Measurements from ENCODE around the gene CD46.

Gene CD46

GRCh38 chr1:207831517-207832327, 79.9 kb downstream of the CD46 start:
- no peak overlapping the region for H3K4me3 ChIP-seq (ENCODE audit: insufficient read depth, low read length, poor library complexity, severe bottlenecking)

GRCh38 chr1:207832796-207833195, 80.9 kb downstream of the CD46 start:
- TF ChIP-seq EZH2phosphoT487 (conservative IDR thresholded peaks at IDR 0.05; ENCODE audit: low read length) (no peak), CTCF (IDR thresholded peaks at IDR 0.05; ENCODE audit: insufficient read depth, low read length, poor library complexity, severe bottlenecking) (no peak)
- Histone ChIP-seq H2AFZ (ENCODE audit: low read depth, low read length, severe bottlenecking) (no peak overlapping the region), H3K9ac (ENCODE audit: low read length) (no peak overlapping the region), H3K9me3 (ENCODE audit: insufficient read depth, low read length) (no peaks in the 10 kb centered on the region), H3K36me3 (ENCODE audit: low read length) (no peaks in the 10 kb centered on the region), H3K27me3 (ENCODE audit: low read length) (no peaks in the 10 kb centered on the region), H3K4me3 (ENCODE audit: insufficient read depth, low read length, poor library complexity, severe bottlenecking) (no peak overlapping the region), H3F3A (ENCODE audit: insufficient read depth) (no peaks in the 10 kb centered on the region), H4K20me1 (ENCODE audit: low read depth, low read length) (no peaks in the 10 kb centered on the region), H3K79me2 (ENCODE audit: insufficient read depth, low read length) (no peaks in the 10 kb centered on the region), H3K27ac (ENCODE audit: low read depth, low read length) (no peak overlapping the region), H3K4me2 (ENCODE audit: low read depth, low read length, poor library complexity, severe bottlenecking) (no peak overlapping the region), H3K9me2 (replicated peaks; ENCODE audit: insufficient read depth, low read length) (no peaks in the 10 kb centered on the region)

More at GRCh38 chr1:207831517-207832327, 79.9 kb downstream of the CD46 start:
- H3K36me3 ChIP-seq (ENCODE audit: low read length): no peaks in the 10 kb centered on the region
- no peaks in the 10 kb centered on the region for H3K27me3 ChIP-seq (ENCODE audit: low read length)
- no peaks in the 10 kb centered on the region for H3K79me2 ChIP-seq (ENCODE audit: insufficient read depth, low read length)
- H3K9me3 ChIP-seq (ENCODE audit: insufficient read depth, low read length): no peaks in the 10 kb centered on the region
- H3F3A ChIP-seq (ENCODE audit: insufficient read depth): no peaks in the 10 kb centered on the region
- TF ChIP-seq EZH2phosphoT487 (conservative IDR thresholded peaks at IDR 0.05; ENCODE audit: low read length) (no peak), CTCF (IDR thresholded peaks at IDR 0.05; ENCODE audit: insufficient read depth, low read length, poor library complexity, severe bottlenecking) (no peak)
- H2AFZ ChIP-seq (ENCODE audit: low read depth, low read length, severe bottlenecking): no peak overlapping the region
- H3K9me2 ChIP-seq (replicated peaks; ENCODE audit: insufficient read depth, low read length): no peaks in the 10 kb centered on the region
- no peak overlapping the region for H3K4me2 ChIP-seq (ENCODE audit: low read depth, low read length, poor library complexity, severe bottlenecking)
- no peak overlapping the region for H3K9ac ChIP-seq (ENCODE audit: low read length)
- no peaks in the 10 kb centered on the region for H4K20me1 ChIP-seq (ENCODE audit: low read depth, low read length)
- no peak overlapping the region for H3K27ac ChIP-seq (ENCODE audit: low read depth, low read length)

- no peaks in the 10 kb centered on the region for H3F3A ChIP-seq (ENCODE audit: insufficient read depth)
- H3K36me3 ChIP-seq (ENCODE audit: low read length): no peaks in the 10 kb centered on the region
- H3K27ac ChIP-seq (ENCODE audit: low read depth, low read length): no peak overlapping the region
- no peak overlapping the region for H3K4me2 ChIP-seq (ENCODE audit: low read depth, low read length, poor library complexity, severe bottlenecking)
- no peaks in the 10 kb centered on the region for H3K9me2 ChIP-seq (replicated peaks; ENCODE audit: insufficient read depth, low read length)
- no peaks in the 10 kb centered on the region for H4K20me1 ChIP-seq (ENCODE audit: low read depth, low read length)
- no peak overlapping the region for H3K9ac ChIP-seq (ENCODE audit: low read length)
- H3K9me3 ChIP-seq (ENCODE audit: insufficient read depth, low read length): no peaks in the 10 kb centered on the region
- no peaks in the 10 kb centered on the region for H3K27me3 ChIP-seq (ENCODE audit: low read length)
- no peak overlapping the region for H2AFZ ChIP-seq (ENCODE audit: low read depth, low read length, severe bottlenecking)
- TF ChIP-seq CTCF (IDR thresholded peaks at IDR 0.05; ENCODE audit: insufficient read depth, low read length, poor library complexity, severe bottlenecking) (no peak), EZH2phosphoT487 (conservative IDR thresholded peaks at IDR 0.05; ENCODE audit: low read length) (no peak)
- no peaks in the 10 kb centered on the region for H3K79me2 ChIP-seq (ENCODE audit: insufficient read depth, low read length)
- H3K4me3 ChIP-seq (ENCODE audit: insufficient read depth, low read length, poor library complexity, severe bottlenecking): no peak overlapping the region
These were observed 81.5 kb downstream of the CD46 start for GRCh38 chr1:207833381-207833780.

Data from SU-DHL-6 (cell line).